ENCODE data around the gene ME2.

ME2 gene

GRCh38 chr18:50973367-50974126, 94.6 kb downstream of the ME2 start:
- Histone ChIP-seq H3K27ac (ENCODE audit: low read length) (no peak overlapping the region), H3K9ac (ENCODE audit: low read length) (no peak overlapping the region), H3K79me2 (ENCODE audit: low read length) (peaks cover 14% of the 10 kb centered on the region), H3K9me3 (ENCODE audit: insufficient read depth, low read length) (peaks cover 10% of the 10 kb centered on the region), H3K4me3 (ENCODE audit: low read length) (no peak overlapping the region; the same call in 1 of the 2 replicates), H4K20me1 (ENCODE audit: insufficient read depth, low read length) (no peaks in the 10 kb centered on the region), H3K4me1 (ENCODE audit: low read length) (peaks cover 25% of the 10 kb centered on the region), H3K27me3 (ENCODE audit: low read depth, low read length) (no peaks in the 10 kb centered on the region), H2AFZ (ENCODE audit: low read depth, low read length) (no peak overlapping the region), H3K36me3 (replicated peaks; ENCODE audit: low read depth, low read length) (peaks cover 45% of the 10 kb centered on the region), H3K4me2 (ENCODE audit: low read length) (peak overlapping the region; percentile 44)
- no peak for TF ChIP-seq CTCF (IDR thresholded peaks at IDR 0.05; ENCODE audit: low read depth, low read length)
- no peak for TF ChIP-seq EZH2phosphoT487 (IDR thresholded peaks at IDR 0.05; ENCODE audit: low read depth)

- H3K36me3 ChIP-seq (replicated peaks; ENCODE audit: low read depth, low read length), result peaks cover 58% of the 10 kb centered on the region
- no peak overlapping the region for H3K4me3 ChIP-seq (ENCODE audit: low read length)
- no peak overlapping the region for H3K27ac ChIP-seq (ENCODE audit: low read length)
- peaks cover 10% of the 10 kb centered on the region for H3K9me3 ChIP-seq (ENCODE audit: insufficient read depth, low read length)
- H2AFZ ChIP-seq (ENCODE audit: low read depth, low read length), result no peak overlapping the region
- H4K20me1 ChIP-seq (ENCODE audit: insufficient read depth, low read length), result no peaks in the 10 kb centered on the region
- no peaks in the 10 kb centered on the region for H3K79me2 ChIP-seq (ENCODE audit: low read length)
- no peak overlapping the region for H3K4me2 ChIP-seq (ENCODE audit: low read length)
- TF ChIP-seq CTCF (IDR thresholded peaks at IDR 0.05; ENCODE audit: low read depth, low read length) (no peak), EZH2phosphoT487 (IDR thresholded peaks at IDR 0.05; ENCODE audit: low read depth) (no peak)
- H3K9ac ChIP-seq (ENCODE audit: low read length), result no peak overlapping the region
- H3K27me3 ChIP-seq (ENCODE audit: low read depth, low read length), result no peaks in the 10 kb centered on the region
- peaks cover 15% of the 10 kb centered on the region for H3K4me1 ChIP-seq (ENCODE audit: low read length)
These were observed 98.3 kb downstream of the ME2 start for GRCh38 chr18:50977037-50977760.

GRCh38 chr18:50981381-50981780, 102.5 kb downstream of the ME2 start:
- TF ChIP-seq EZH2phosphoT487 (IDR thresholded peaks at IDR 0.05; ENCODE audit: low read depth) (no peak), CTCF (IDR thresholded peaks at IDR 0.05; ENCODE audit: low read depth, low read length) (no peak)
- no peak overlapping the region for H2AFZ ChIP-seq (ENCODE audit: low read depth, low read length)
- H3K36me3 ChIP-seq (replicated peaks; ENCODE audit: low read depth, low read length), result peaks cover 53% of the 10 kb centered on the region
- no peaks in the 10 kb centered on the region for H3K79me2 ChIP-seq (ENCODE audit: low read length)
- peaks cover 3% of the 10 kb centered on the region; the same call in 1 of the 2 replicates for H4K20me1 ChIP-seq (ENCODE audit: insufficient read depth, low read length)
- no peak overlapping the region for H3K27ac ChIP-seq (ENCODE audit: low read length)
- no peaks in the 10 kb centered on the region for H3K4me1 ChIP-seq (ENCODE audit: low read length)
- no peak overlapping the region for H3K9ac ChIP-seq (ENCODE audit: low read length)
- H3K9me3 ChIP-seq (ENCODE audit: insufficient read depth, low read length), result peaks cover 10% of the 10 kb centered on the region
- no peaks in the 10 kb centered on the region for H3K27me3 ChIP-seq (ENCODE audit: low read depth, low read length)
- H3K4me2 ChIP-seq (ENCODE audit: low read length), result no peak overlapping the region
- no peak overlapping the region for H3K4me3 ChIP-seq (ENCODE audit: low read length)

GRCh38 chr18:50982086-50982801, 103.3 kb downstream of the ME2 start:
- Histone ChIP-seq H3K4me2 (ENCODE audit: low read length) (no peak overlapping the region), H3K9me3 (ENCODE audit: insufficient read depth, low read length) (peaks cover 5% of the 10 kb centered on the region), H3K27me3 (ENCODE audit: low read depth, low read length) (no peaks in the 10 kb centered on the region), H3K9ac (ENCODE audit: low read length) (no peak overlapping the region), H3K79me2 (ENCODE audit: low read length) (no peaks in the 10 kb centered on the region), H3K4me3 (ENCODE audit: low read length) (no peak overlapping the region), H2AFZ (ENCODE audit: low read depth, low read length) (no peak overlapping the region), H3K36me3 (replicated peaks; ENCODE audit: low read depth, low read length) (peaks cover 48% of the 10 kb centered on the region), H3K27ac (ENCODE audit: low read length) (no peak overlapping the region), H4K20me1 (ENCODE audit: insufficient read depth, low read length) (peaks cover 3% of the 10 kb centered on the region; the same call in 1 of the 2 replicates), H3K4me1 (ENCODE audit: low read length) (no peaks in the 10 kb centered on the region)
- TF ChIP-seq EZH2phosphoT487 (IDR thresholded peaks at IDR 0.05; ENCODE audit: low read depth), result no peak
- no peak for TF ChIP-seq CTCF (IDR thresholded peaks at IDR 0.05; ENCODE audit: low read depth, low read length)

Measured in OCI-LY3 (cell line).